Effector memory CD4-positive, alpha-beta T cell (primary cell): ENCODE measurements around the gene KIF20A.
A peak's percentile ranks its signal among the peaks of the same experiment; 100 is the strongest.
"Not testable (repeated sequence)": the region's sequence is repeated elsewhere in the genome, so short reads cannot be mapped to it uniquely, and the experiment has no call there.

ENCODE experiments used
- DNase-seq, 3 donors: peaks; one replicate each; pipeline ENCODE4 v3.0.0-alpha.2; 2020
- H3K27ac ChIP-seq: 2 replicates; pipeline ENCODE4 v1.7.0; 2013; ENCODE audit warnings: mild to moderate bottlenecking, low read length, moderate library complexity; ENCODE audit not compliant: insufficient read depth, poor library complexity, severe bottlenecking
- H3K27me3 ChIP-seq: replicated peaks from 2 replicates; pipeline ENCODE4 v1.7.0; 2013; ENCODE audit warnings: mild to moderate bottlenecking, low read length; ENCODE audit not compliant: insufficient read depth, control insufficient read depth, poor library complexity, severe bottlenecking
- H3K36me3 ChIP-seq: 2 replicates; pipeline ENCODE4 v1.7.0; 2013; ENCODE audit warnings: mild to moderate bottlenecking, low read length, moderate library complexity; ENCODE audit not compliant: control insufficient read depth, insufficient read depth
- H3K4me1 ChIP-seq: 2 replicates; pipeline ENCODE4 v1.7.0; 2013; ENCODE audit warnings: low read length, mild to moderate bottlenecking; ENCODE audit not compliant: control insufficient read depth, insufficient read depth, poor library complexity, severe bottlenecking
- H3K4me3 ChIP-seq: 2 replicates; pipeline ENCODE4 v1.7.0; 2013; ENCODE audit warnings: low read length, low read depth, mild to moderate bottlenecking; ENCODE audit not compliant: insufficient read depth, poor library complexity, severe bottlenecking
- H3K9me3 ChIP-seq: 2 replicates; pipeline ENCODE4 v1.7.0; 2013; ENCODE audit warnings: mild to moderate bottlenecking, low read length, moderate library complexity; ENCODE audit not compliant: control insufficient read depth

Gene KIF20A

DNA sequence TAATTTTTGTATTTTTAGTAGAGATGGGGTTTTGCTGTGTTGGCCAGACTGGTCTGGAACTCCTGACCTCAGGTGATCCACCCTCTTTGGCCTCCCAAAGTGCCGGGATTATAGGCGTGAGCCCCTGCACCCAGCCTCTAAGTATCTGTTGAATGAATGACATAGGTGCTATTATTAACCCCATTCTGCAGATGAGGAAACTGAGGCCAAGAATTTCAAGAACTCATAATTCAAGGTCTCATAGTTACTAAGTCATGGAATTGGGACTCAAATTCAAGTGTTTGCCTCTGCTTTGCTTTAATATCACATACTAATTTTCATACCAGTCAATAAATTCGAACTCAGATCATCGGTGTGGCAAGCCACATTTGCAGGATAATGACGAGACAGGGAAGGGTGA lies 1.9 kb downstream of the KIF20A start:
- no peak for DNase-seq
- H3K9me3 ChIP-seq = no peaks in the 10 kb centered on the region
- H3K36me3 ChIP-seq = peaks cover 4% of the 10 kb centered on the region
- H3K27me3 ChIP-seq = no peaks in the 10 kb centered on the region
- H3K4me1 ChIP-seq = peaks cover 7% of the 10 kb centered on the region
- no peak overlapping the region for H3K4me3 ChIP-seq
- H3K27ac ChIP-seq = no peak overlapping the region

DNA sequence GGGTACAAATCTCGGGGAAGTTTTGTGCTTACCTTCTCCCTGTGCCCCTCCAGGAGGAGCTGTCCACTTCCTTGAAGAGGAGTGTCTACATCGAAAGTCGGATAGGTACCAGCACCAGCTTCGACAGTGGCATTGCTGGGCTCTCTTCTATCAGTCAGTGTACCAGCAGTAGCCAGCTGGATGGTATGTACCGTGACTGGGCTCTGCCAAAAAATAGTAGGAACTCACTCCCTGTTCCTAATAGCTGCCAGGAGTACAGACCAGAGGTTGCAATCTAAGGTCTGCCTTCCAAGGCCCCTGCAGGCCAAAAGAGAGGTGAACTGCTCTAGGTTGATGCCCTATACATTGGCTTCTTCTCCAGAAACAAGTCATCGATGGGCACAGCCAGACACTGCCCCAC lies 3.9 kb downstream of the KIF20A start:
- no peak for DNase-seq
- no peak overlapping the region for H3K27ac ChIP-seq
- no peak overlapping the region for H3K4me3 ChIP-seq
- peaks cover 7% of the 10 kb centered on the region for H3K4me1 ChIP-seq
- peaks cover 16% of the 10 kb centered on the region for H3K36me3 ChIP-seq
- no peaks in the 10 kb centered on the region for H3K9me3 ChIP-seq
- H3K27me3 ChIP-seq = no peaks in the 10 kb centered on the region

DNA sequence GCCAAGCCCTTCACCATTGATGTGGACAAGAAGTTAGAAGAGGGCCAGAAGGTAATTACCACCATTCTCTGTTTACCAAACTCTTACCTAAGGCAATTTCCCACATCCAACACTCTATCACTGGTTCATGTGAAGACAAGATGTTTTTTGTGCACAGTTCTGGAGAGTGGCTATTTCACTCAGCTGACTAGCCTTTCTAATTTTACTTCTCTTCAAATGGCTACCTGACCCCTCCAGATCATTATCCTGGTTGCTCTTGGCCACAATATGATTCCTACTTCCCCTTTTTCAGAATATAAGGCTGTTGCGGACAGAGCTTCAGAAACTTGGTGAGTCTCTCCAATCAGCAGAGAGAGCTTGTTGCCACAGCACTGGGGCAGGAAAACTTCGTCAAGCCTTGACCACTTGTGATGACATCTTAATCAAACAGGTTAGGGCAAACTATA lies 7.1 kb downstream of the KIF20A start:
- Histone ChIP-seq H3K27ac (no peak overlapping the region), H3K4me3 (no peak overlapping the region), H3K4me1 (no peaks in the 10 kb centered on the region), H3K9me3 (no peaks in the 10 kb centered on the region), H3K27me3 (no peaks in the 10 kb centered on the region), H3K36me3 (peaks cover 39% of the 10 kb centered on the region)
- DNase-seq = no peak

DNA sequence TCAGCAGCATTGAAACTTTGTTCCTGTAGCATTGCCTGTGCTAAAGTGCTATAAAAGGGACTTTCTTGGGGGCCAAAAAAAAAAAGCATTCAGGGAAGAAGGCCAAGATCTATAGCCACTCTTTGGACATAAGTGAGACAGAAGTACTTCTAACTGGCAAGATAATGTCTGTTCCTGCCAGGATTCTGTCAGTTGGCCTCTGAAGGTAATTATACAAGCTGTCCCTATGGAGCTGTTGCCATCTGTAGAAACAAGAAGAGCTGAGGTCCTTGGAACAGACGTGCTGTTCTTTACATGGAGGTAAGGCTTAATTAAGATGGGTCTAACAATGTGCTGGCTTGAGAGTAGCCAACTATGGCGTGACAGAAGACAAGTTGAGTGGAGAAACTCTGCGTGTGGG lies 9.7 kb downstream of the KIF20A start:
- H3K27ac ChIP-seq = no peak overlapping the region
- H3K4me1 ChIP-seq = no peaks in the 10 kb centered on the region
- DNase-seq = no peak
- H3K9me3 ChIP-seq = no peaks in the 10 kb centered on the region
- H3K27me3 ChIP-seq = no peaks in the 10 kb centered on the region
- no peak overlapping the region for H3K4me3 ChIP-seq
- peaks cover 54% of the 10 kb centered on the region for H3K36me3 ChIP-seq

DNA sequence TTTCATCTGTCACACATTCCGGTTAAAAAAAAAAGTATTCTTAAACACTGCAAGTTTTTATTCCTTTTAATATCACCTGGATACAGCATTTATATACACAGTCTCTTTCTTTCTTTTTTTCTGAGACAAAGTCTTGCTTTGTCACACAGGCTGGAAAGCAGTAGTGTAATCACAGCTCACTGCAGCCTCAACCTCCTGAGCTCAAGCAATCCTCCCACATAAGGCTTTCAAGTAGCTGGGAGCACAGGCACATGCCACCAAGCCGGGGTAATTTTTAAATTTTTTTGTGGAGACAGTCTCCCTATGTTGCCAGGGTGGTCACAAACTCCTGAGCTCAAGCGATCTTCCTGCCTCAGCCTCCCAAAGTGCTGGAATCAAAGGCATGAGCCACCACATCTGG lies 13.9 kb downstream of the KIF20A start:
- no peak overlapping the region for H3K27ac ChIP-seq
- H3K4me3 ChIP-seq = no peak overlapping the region
- no peaks in the 10 kb centered on the region for H3K9me3 ChIP-seq
- H3K27me3 ChIP-seq = no peaks in the 10 kb centered on the region
- peaks cover 45% of the 10 kb centered on the region for H3K36me3 ChIP-seq
- no peak for DNase-seq
- no peaks in the 10 kb centered on the region for H3K4me1 ChIP-seq

DNA sequence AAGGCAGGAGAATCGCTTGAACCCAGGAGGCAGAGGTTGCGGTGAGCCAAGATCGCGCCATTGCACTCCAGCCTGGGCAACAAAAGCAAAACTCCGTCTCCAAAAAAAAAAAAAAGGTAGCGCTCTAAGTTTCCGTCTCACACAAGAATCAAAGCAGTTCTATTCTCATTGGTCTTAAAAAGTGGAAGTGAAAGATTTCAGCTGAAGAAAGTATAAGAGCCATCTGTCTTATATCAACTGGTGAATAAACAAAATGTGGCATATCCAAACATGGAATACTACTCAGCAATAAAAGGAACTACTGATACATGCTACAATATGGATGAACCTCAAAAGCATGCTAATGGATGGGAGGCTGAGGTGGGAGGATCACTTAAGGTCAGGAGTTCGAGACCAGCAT lies 14.9 kb downstream of the KIF20A start:
- H3K27ac ChIP-seq, H3K9me3 ChIP-seq, H3K4me1 ChIP-seq, H3K27me3 ChIP-seq, DNase-seq, H3K4me3 ChIP-seq: not testable (repeated sequence)
- H3K36me3 ChIP-seq = peaks cover 45% of the 10 kb centered on the region

DNA sequence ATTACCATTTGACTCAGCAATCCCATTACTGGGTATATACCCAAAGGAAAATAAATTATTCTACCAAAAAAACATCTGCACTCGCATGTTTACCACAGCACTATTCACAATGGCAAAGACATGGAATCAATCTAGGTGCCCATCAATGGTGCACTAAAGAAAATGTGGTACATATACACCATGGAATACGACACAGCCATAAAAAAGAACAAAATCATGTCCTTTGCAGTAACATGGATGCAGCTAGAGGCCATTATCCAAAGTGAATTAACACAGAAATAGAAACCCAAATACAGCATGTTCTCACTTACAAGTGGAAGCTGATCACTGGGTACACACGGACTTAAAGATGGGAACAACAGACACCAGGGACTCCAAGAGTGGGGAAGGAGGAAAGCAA lies 32.1 kb downstream of the KIF20A start:
- DNase-seq = no peak
- H3K4me3 ChIP-seq = no peak overlapping the region
- H3K27ac ChIP-seq = no peak overlapping the region
- H3K36me3 ChIP-seq = peaks cover 7% of the 10 kb centered on the region
- H3K27me3 ChIP-seq = no peaks in the 10 kb centered on the region
- peaks cover 7% of the 10 kb centered on the region for H3K4me1 ChIP-seq
- H3K9me3 ChIP-seq = no peaks in the 10 kb centered on the region

DNA sequence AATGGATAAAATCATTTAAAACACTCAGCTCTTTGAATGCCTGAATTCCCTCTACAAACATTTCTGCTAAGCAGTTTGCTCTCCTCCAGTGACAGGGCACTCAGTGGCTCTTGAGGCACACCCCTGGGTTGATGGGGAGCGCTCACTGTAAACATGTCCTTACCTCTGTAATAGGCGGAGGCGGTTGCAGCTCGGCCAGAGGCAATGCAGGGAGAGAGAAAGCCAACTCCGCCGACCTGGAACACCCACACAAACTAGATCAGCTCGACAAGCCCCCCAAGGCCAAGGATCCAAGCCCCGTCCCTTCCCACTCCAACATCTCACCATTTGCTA lies 33.9 kb downstream of the KIF20A start:
- no peak for DNase-seq
- Histone ChIP-seq H3K27me3 (no peaks in the 10 kb centered on the region), H3K36me3 (peaks cover 4% of the 10 kb centered on the region), H3K27ac (peak overlapping the region; percentile 79), H3K4me3 (peak overlapping the region; percentile 96), H3K4me1 (peaks cover 7% of the 10 kb centered on the region), H3K9me3 (no peaks in the 10 kb centered on the region)

DNA sequence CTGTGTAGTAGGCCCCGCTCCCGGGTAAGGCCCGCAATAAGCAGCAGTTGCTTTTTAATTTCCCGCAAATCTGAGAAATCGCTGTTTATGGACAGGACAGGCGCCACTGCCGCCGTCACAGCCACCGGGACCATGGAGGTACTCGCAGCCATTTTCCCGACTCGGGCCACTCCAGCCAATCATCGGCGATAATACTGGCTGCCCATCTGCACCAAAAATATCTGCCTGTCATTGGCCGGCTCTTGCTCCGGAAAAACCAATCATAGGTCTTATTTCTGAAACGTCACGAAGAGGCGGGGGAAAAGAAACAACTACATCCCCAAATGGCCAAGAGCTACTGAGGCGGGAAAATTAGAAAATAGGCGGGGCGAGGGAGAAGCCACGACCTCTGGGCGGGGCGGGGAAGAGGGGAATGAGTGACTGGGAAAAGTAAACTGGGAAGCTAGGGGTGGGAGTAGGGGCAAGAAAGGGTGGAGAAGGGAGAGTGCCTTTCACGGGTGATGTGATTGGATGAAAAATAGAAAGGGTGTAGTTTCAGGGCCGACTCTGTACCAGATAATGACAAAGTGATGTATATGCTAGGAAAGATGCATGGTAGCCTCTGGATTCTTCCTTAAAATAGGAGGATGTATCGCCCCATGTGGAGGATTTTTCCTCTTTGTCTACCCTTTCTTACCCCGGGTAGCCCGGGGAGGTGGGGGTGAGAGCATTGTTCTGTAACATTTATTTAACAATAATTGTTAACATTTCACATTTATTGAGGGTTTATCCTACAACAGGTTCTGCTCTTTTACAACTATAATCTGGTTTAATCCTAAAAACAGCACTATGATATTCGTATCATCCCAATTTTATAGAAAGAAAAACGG lies 34.5 kb downstream of the KIF20A start, which contains the start of gene CDC23:
TSS of gene CDC23 (minus strand) at position 163 of the 869 bp plus-strand sequence. CDS start at position 152, 11 bp downstream.
- no peaks in the 10 kb centered on the region for H3K27me3 ChIP-seq
- peak within 1 kb of the TSS; percentile 96 for H3K4me3 ChIP-seq
- H3K9me3 ChIP-seq = no peaks in the 10 kb centered on the region
- peaks cover 7% of the 10 kb centered on the region for H3K4me1 ChIP-seq
- peak within 1 kb of the TSS; percentile 79 for H3K27ac ChIP-seq
- peak; percentile 80 to 91 (median 84) for DNase-seq
- H3K36me3 ChIP-seq = peaks cover 4% of the 10 kb centered on the region

DNA sequence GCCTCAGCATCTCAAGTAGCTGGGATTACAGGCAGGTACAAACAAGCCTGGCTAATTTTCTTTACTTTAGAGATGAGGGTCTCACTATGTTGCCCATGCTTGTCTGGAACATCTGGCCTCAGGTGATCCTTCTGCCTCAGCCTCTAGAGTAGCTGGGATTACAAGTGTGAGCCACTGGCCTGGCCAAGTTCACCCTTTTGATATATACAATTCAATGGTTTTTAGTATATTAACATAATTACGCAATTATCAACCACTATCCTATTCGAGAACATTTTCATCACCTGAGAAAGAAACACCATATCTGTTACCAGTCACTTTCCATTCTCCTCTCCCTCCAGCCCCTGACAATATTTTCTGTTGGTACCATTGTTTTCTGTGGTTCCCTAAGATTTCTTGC lies 37.9 kb downstream of the KIF20A start:
- Histone ChIP-seq H3K27ac (no peak overlapping the region), H3K4me1 (peaks cover 7% of the 10 kb centered on the region), H3K9me3 (no peaks in the 10 kb centered on the region), H3K27me3 (no peaks in the 10 kb centered on the region), H3K4me3 (no peak overlapping the region), H3K36me3 (no peaks in the 10 kb centered on the region)
- no peak for DNase-seq
